Measurements from ENCODE around the gene RPL36A.

RPL36A gene

DNA sequence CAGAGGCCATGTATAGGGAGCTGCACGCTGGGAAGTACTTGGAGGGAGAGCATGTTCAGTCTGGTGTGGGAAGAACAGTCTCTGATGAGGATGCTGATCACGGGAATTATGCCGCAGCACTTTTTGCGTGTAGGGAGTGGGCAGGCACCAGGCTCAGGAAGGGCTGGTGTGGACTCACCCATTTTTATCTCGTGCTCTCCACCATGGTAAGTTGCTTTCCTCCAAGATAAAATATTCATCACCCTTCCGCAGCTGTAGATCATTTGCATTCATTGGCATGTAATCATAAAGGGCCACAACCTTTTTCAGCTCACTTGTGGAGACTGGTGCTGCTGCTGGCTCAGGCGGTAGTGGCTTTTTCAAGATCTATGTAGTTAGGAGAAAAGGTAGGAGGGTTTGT lies 30.4 kb upstream of the RPL36A start:
- TF ChIP-seq, protein P1, sequence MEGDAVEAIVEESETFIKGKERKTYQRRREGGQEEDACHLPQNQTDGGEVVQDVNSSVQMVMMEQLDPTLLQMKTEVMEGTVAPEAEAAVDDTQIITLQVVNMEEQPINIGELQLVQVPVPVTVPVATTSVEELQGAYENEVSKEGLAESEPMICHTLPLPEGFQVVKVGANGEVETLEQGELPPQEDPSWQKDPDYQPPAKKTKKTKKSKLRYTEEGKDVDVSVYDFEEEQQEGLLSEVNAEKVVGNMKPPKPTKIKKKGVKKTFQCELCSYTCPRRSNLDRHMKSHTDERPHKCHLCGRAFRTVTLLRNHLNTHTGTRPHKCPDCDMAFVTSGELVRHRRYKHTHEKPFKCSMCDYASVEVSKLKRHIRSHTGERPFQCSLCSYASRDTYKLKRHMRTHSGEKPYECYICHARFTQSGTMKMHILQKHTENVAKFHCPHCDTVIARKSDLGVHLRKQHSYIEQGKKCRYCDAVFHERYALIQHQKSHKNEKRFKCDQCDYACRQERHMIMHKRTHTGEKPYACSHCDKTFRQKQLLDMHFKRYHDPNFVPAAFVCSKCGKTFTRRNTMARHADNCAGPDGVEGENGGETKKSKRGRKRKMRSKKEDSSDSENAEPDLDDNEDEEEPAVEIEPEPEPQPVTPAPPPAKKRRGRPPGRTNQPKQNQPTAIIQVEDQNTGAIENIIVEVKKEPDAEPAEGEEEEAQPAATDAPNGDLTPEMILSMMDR (conservative IDR thresholded peaks at IDR 0.05): no peak

DNA sequence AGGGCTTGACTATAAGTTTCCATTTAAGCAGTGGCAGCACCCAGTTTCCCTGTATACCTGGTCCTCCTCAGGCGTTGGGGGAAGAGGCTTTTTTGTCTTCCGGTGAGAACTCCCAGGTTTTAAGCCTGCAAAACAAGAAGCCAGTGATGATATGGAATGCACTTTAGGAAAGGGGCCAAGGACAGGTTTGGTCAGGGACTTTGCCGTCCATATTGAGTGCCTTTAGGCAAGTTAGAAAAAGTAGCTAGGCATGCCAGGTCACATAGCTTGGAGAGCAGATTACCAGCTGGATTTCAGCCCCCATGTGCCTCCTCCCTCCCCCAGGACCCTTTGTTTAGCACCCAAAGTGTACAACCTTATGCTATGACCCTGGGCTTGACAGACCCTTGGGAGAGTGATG lies 28.7 kb upstream of the RPL36A start:
- TF ChIP-seq, protein P1 (conservative IDR thresholded peaks at IDR 0.05): no peak
- no peak overlapping the region for H3K27ac ChIP-seq

More for the DNA sequence above, 30.4 kb upstream of the RPL36A start:
- no peak overlapping the region for H3K27ac ChIP-seq

GRCh38 chrX:101362757-101363156 lies 28.1 kb upstream of the RPL36A start:
- no peak overlapping the region for H3K27ac ChIP-seq
- TF ChIP-seq, protein P1 (conservative IDR thresholded peaks at IDR 0.05): no peak

DNA sequence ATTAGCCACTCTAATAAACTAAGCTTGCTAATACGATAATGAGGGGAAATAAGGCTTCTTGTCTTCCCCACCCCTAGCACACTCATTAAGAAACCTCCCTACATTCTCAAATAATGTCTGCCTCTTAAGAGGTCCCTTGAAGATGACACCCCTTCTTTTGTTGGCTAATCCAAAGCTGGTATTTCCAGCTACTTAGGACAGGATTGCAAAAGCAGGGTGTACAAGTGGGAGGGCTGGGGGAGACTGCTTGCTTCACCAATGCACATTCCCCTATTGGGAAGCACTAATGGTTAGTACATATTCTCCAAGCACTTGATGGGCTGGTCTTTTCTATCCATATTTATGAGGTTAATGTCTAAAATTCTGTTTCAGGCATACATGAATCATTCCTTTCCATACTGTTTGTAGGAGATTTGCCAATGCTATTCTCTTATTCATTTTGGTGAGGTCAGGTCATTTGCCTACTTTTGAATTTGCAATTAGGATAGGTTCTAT lies 25.5 kb upstream of the RPL36A start:
- no peak overlapping the region for H3K27ac ChIP-seq
- TF ChIP-seq, protein P1 (conservative IDR thresholded peaks at IDR 0.05): no peak

GRCh38 chrX:101368800-101369199 lies 22.0 kb upstream of the RPL36A start:
- no peak overlapping the region for H3K27ac ChIP-seq
- TF ChIP-seq, protein P1 (conservative IDR thresholded peaks at IDR 0.05): no peak

DNA sequence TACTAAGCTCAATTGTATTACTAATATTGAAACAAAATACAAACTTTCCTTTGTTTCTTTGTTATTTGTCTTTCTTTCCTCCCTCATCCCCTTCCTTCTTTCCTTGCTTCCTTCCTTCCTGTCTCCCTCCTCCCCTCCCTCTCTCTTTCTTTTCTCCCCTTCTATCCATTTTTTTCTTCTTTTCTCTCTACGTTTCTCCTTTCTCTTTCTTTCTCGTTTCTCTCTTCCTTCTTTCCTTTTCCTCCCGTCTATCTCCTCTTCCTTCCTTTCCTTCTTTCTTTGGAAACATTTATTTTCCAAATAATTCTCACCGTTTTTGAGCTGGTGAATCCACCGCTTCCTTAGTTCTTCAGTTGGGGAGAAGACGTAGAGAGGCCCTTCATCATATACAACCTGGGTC lies 21.1 kb upstream of the RPL36A start:
- no peak overlapping the region for H3K27ac ChIP-seq
- TF ChIP-seq, protein P1 (conservative IDR thresholded peaks at IDR 0.05): no peak

- H3K27ac ChIP-seq: no peak overlapping the region
- TF ChIP-seq, protein P1 (conservative IDR thresholded peaks at IDR 0.05): no peak
Observed at GRCh38 chrX:101370888-101371504, 19.8 kb upstream of the RPL36A start.

Data from VCaP (cell line).